GM12878 (cell line): Measurements from ENCODE around the gene LMF1. TPM values are rescaled to one million over a fixed set of nuclear protein-coding genes. Genes with fewer than 3 reads are reported as not detected.

Experiments used
- ATAC-seq: fragments of 200-7000 bp; cut with Tn5 transposase; 3 replicates; pipeline ENCODE4 v1.9.1; 2020; ENCODE audit warnings: mild to moderate bottlenecking, moderate library complexity
- BruUV-seq: library from RNA; stranded (reverse); fragments of 400-500 nt; replicated peaks from 2 replicates; lab custom pipeline; 2021; lab: Mats Ljungman, UMichigan
- CTCF ChIA-PET: fragments of 300-600 bp; sonication (Branson Sonifier 250); formaldehyde crosslinking; extraction: SDS; loops from one replicate; lab custom pipeline; 2021; ENCODE audit warnings: inconsistent platforms; lab: Yijun Ruan, JAX
- POLR2A ChIA-PET: fragments of 350-600 bp; formaldehyde crosslinking; extraction: SDS; loops from one replicate; lab custom pipeline; 2021; ENCODE audit warnings: inconsistent platforms; lab: Charles Lee
- RAD21 ChIA-PET: fragments of 300-600 bp; sonication (Branson Sonifier 250); formaldehyde crosslinking; loops from one replicate; lab custom pipeline; 2023; ENCODE audit warnings: antibody characterized with exemption; ENCODE audit not compliant: unreplicated experiment; lab: Charles Lee
- SMC1A ChIA-PET: fragments of 300-600 bp; sonication (Branson Sonifier 250); formaldehyde crosslinking; loops from one replicate; lab custom pipeline; 2023; ENCODE audit not compliant: unreplicated experiment, uncharacterized antibody; lab: Charles Lee
- DNase-seq: peaks from one replicate; pipeline ENCODE4 v3.0.0-alpha.2; 2011; ENCODE audit warnings: low read depth, low spot score
- FAIRE-seq: peaks from 3 replicates; lab custom pipeline; 2011; peaks lifted over from hg19 to GRCh38; lab: Jason Lieb, UNC
- H2AFZ ChIP-seq: 2 replicates; pipeline ENCODE4 v1.6.0; 2011; ENCODE audit warnings: low read depth, low read length, control low read depth; ENCODE audit not compliant: control insufficient read depth
- H3K27ac ChIP-seq: 2 replicates; pipeline ENCODE4 v1.5.1; 2011; ENCODE audit warnings: control low read depth; ENCODE audit not compliant: control insufficient read depth, insufficient read depth
- H3K27me3 ChIP-seq, 2 experiments: replicated peaks in 1 of 2; 2 replicates each; pipeline versions ENCODE4 v1.6.0 to v1.6.1; 2011; ENCODE audit warnings: low read length in 1 of 2; ENCODE audit not compliant: control insufficient read depth in 2 of 2, insufficient read depth in 2 of 2
- H3K36me3 ChIP-seq, 2 experiments: 2 replicates each; pipeline ENCODE4 v1.5.1; 2011; ENCODE audit warnings: low read length in 1 of 2; ENCODE audit not compliant: control insufficient read depth in 2 of 2, insufficient read depth in 2 of 2
- H3K4me1 ChIP-seq: 2 replicates; pipeline ENCODE4 v1.6.1; 2011; ENCODE audit warnings: mild to moderate bottlenecking, low read length, moderate library complexity, mixed read lengths; ENCODE audit not compliant: control insufficient read depth, insufficient read depth
- H3K4me2 ChIP-seq: 2 replicates; pipeline ENCODE4 v1.6.0; 2011; ENCODE audit warnings: control low read depth; ENCODE audit not compliant: control insufficient read depth, insufficient read depth
- H3K4me3 ChIP-seq: fragments of 200-600 bp; sonication (generic); 2 replicates; pipeline ENCODE4 v1.5.1; 2016
- H3K79me2 ChIP-seq: 2 replicates; pipeline ENCODE4 v1.6.0; 2011; ENCODE audit warnings: low read length; ENCODE audit not compliant: control insufficient read depth, insufficient read depth
- H3K9ac ChIP-seq: 2 replicates; pipeline ENCODE4 v1.8.0; 2011; ENCODE audit warnings: low read length, control low read depth, mixed read lengths; ENCODE audit not compliant: control insufficient read depth, insufficient read depth
- H3K9me3 ChIP-seq: replicated peaks from 3 replicates; pipeline ENCODE4 v1.5.1; 2011; ENCODE audit warnings: mild to moderate bottlenecking, low read length; ENCODE audit not compliant: control insufficient read depth, insufficient read depth
- H4K20me1 ChIP-seq: 2 replicates; pipeline ENCODE4 v1.6.0; 2011; ENCODE audit not compliant: control insufficient read depth, insufficient read depth
- HSF1 ChIP-seq: fragments of 150-350 bp; IDR thresholded peaks from 2 replicates; pipeline ENCODE4 v1.6.1; 2014; ENCODE audit warnings: mild to moderate bottlenecking, low read depth, low read length
- REST ChIP-seq: IDR thresholded peaks from 2 replicates; pipeline ENCODE4 v1.6.1; 2012; ENCODE audit warnings: mild to moderate bottlenecking, low read depth, low read length
- SMC3 ChIP-seq: IDR thresholded peaks from 2 replicates; pipeline ENCODE4 v1.6.1; 2011; ENCODE audit warnings: low read length, improper control_type of control experiment, borderline replicate concordance
- WGBS: methylation state at CpG from one replicate; pipeline ENCODE4 v1.1.6; 2016; ENCODE audit warnings: low lambda C conversion rate; ENCODE audit not compliant: insufficient replicate concordance, insufficient coverage; ENCODE audit errors: missing lambda C conversion rate; 5-methylcytosine and 5-hydroxymethylcytosine counted together
- in situ Hi-C: fragments of 300-500 bp; cut with MboI; formaldehyde crosslinking; loops from 9 replicates; pipeline ENCODE4 v1.14.3; 2018; ENCODE audit warnings: mixed read lengths
- intact Hi-C: fragments of 100-400 bp; cut with micrococcal nuclease; formaldehyde crosslinking; loops from one replicate; pipeline ENCODE4 v1.14.2; 2022; ENCODE audit not compliant: unreplicated experiment
- polyA plus RNA-seq, 11 experiments: library from polyadenylated mRNA; depleted of rRNA in 4 of 11; unstranded in 6 of 11; stranded (reverse) in 5 of 11; fragments of >200 nt; fragmentation: Nextera tagmentation in 4 of 11; fragmentation: Illumina TruSeq in 1 of 11; extraction: Ambion mirVana in 4 of 11; extraction: Trizol in 1 of 11; gene quantifications; 1 replicate in 1 of 11; 2 replicates in 10 of 11; pipeline versions ENCODE4 v1.2.1 to v1.2.3, GENCODE V29; 2011 to 2016; ENCODE audit warnings: inconsistent platforms in 2 of 11, missing spikeins in 2 of 11, low read depth in 1 of 11
- total RNA-seq, 4 experiments: library from RNA; depleted of rRNA in 3 of 4; stranded (reverse); fragments of >200 nt in 3 of 4; fragmentation: Illumina TruSeq in 1 of 4; extraction: Trizol in 1 of 4; gene quantifications; 2 replicates each; pipeline versions ENCODE4 v1.2.1 to v1.2.3, GENCODE V29; 2013 to 2021

Gene LMF1
- total and polyA plus RNA-seq, 10 of the 15 experiments (the other 5 are each of a cell fraction or from before 2014, with no cell fraction given), result 0.18 to 3.2 (median 1.4) TPM; not detected in 1

- WGBS, result 87% methylated on average over 28 of the region's 44 CpGs
Measured at GRCh38 chr16:886802-887731, 83.7 kb downstream of the LMF1 start.

More at GRCh38 chr16:886802-887731, 83.7 kb downstream of the LMF1 start:
- Histone ChIP-seq H3K79me2 (no peaks in the 10 kb centered on the region), H3K4me2 (no peak overlapping the region), H3K9me3 (no peaks in the 10 kb centered on the region; the same call in 1 of the 3 replicates), H2AFZ (no peak overlapping the region), H3K27me3 (no peaks in the 10 kb centered on the region), H3K4me3 (no peak overlapping the region), H3K27ac (no peak overlapping the region), H3K36me3 (no peaks in the 10 kb centered on the region), H4K20me1 (no peaks in the 10 kb centered on the region), H3K9ac (no peak overlapping the region), H3K4me1 (no peaks in the 10 kb centered on the region)
- BruUV-seq, result no TSS peak
- no peak for FAIRE-seq
- TF ChIP-seq REST (no peak), HSF1 (no peak), SMC3 (no peak)
- no peak for DNase-seq
- SMC1A ChIA-PET, result no interaction called here
- intact Hi-C loops (no loop called here), in situ Hi-C loops (no loop called here)
- RAD21 ChIA-PET, result no interaction called here
- POLR2A ChIA-PET, result no interaction called here
- ATAC-seq, result no peak
- CTCF ChIA-PET, result no interaction called here
